Progenitor cell of endocrine pancreas (in vitro differentiated cells): ENCODE measurements around the gene TXNDC11. TPM values are rescaled to one million over a fixed set of nuclear protein-coding genes. Genes with fewer than 3 reads are reported as not detected.

ENCODE experiments used
- DNase-seq: peaks from one replicate; pipeline ENCODE4 v3.0.0; 2021; ENCODE audit warnings: low spot score; ENCODE audit not compliant: unreplicated experiment
- H3K27ac Mint-ChIP-seq: 2 replicates; pipeline ENCODE4 v1.8.0; 2021; ENCODE audit warnings: mild to moderate bottlenecking, moderate library complexity, mixed read lengths
- H3K27me3 Mint-ChIP-seq: 2 replicates; pipeline ENCODE4 v1.8.0; 2021; ENCODE audit warnings: mixed read lengths
- H3K36me3 Mint-ChIP-seq: 2 replicates; pipeline ENCODE4 v1.8.0; 2022; ENCODE audit warnings: mixed read lengths; ENCODE audit not compliant: insufficient read depth
- H3K4me1 Mint-ChIP-seq: 2 replicates; pipeline ENCODE4 v1.8.0; 2021; ENCODE audit warnings: low read depth, mixed read lengths
- H3K4me3 Mint-ChIP-seq: 2 replicates; pipeline ENCODE4 v1.8.0; 2021; ENCODE audit warnings: low read depth, mild to moderate bottlenecking, moderate library complexity, mixed read lengths
- H3K9me3 Mint-ChIP-seq: 2 replicates; pipeline ENCODE4 v1.8.0; 2021; ENCODE audit warnings: low read depth, mixed read lengths
- total RNA-seq: library from RNA; stranded (reverse); gene quantifications from 2 replicates; pipeline ENCODE4 v1.2.1, GENCODE V29; 2021
- TF ChIP-seq, protein P1 (sequence below): fragments of 200-600 bp; sonication (generic); IDR thresholded peaks from one replicate; pipeline ENCODE4 v1.5.0; 2021; ENCODE audit warnings: antibody characterized with exemption, mild to moderate bottlenecking; ENCODE audit not compliant: unreplicated experiment

TXNDC11 gene
- total RNA-seq, 1 donor from 2014 or later = 30.8 TPM

DNA sequence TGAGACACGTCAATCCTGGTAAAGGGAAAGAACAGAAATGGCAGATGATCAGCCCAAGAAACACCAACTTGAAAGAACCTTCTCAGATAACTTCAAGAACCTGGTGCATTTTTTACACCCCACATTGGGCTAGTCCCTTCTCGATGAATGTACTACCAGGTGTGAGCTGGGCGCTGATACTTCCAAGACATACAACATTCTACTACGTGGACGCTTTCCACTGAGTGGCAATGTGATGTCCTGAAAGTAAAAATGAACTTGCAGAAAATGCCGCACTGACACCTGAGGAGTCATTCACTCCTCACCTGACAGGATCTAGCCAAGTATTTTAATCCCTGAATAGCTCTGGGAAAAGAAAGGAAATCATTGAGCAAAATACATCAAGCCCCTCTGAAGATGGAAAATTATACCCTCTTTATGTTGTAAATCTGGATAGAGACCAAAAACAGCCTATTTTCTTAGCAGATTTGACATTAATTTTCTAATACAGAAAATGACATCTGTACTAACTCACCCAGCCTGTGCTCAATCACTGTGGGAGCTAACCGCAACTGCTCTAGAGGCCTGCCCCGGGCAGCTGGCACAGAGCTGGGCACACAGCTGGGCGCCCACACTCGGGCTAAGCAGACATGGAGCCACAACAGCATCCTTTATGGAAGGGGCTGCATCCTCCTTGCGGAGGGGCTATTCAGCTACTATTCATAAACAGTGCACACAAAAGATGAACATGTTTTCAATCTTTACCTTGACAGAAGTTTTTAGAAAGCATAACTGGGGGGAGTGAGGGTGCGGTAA lies 58.2 kb downstream of the TXNDC11 start:
- no peak for DNase-seq
- H3K4me3 Mint-ChIP-seq = no peak overlapping the region
- no peaks in the 10 kb centered on the region for H3K9me3 Mint-ChIP-seq
- H3K36me3 Mint-ChIP-seq = peaks cover 26% of the 10 kb centered on the region
- no peaks in the 10 kb centered on the region for H3K4me1 Mint-ChIP-seq
- no peaks in the 10 kb centered on the region for H3K27me3 Mint-ChIP-seq
- H3K27ac Mint-ChIP-seq = no peak overlapping the region
- TF ChIP-seq, protein P1, sequence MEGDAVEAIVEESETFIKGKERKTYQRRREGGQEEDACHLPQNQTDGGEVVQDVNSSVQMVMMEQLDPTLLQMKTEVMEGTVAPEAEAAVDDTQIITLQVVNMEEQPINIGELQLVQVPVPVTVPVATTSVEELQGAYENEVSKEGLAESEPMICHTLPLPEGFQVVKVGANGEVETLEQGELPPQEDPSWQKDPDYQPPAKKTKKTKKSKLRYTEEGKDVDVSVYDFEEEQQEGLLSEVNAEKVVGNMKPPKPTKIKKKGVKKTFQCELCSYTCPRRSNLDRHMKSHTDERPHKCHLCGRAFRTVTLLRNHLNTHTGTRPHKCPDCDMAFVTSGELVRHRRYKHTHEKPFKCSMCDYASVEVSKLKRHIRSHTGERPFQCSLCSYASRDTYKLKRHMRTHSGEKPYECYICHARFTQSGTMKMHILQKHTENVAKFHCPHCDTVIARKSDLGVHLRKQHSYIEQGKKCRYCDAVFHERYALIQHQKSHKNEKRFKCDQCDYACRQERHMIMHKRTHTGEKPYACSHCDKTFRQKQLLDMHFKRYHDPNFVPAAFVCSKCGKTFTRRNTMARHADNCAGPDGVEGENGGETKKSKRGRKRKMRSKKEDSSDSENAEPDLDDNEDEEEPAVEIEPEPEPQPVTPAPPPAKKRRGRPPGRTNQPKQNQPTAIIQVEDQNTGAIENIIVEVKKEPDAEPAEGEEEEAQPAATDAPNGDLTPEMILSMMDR = no peak

DNA sequence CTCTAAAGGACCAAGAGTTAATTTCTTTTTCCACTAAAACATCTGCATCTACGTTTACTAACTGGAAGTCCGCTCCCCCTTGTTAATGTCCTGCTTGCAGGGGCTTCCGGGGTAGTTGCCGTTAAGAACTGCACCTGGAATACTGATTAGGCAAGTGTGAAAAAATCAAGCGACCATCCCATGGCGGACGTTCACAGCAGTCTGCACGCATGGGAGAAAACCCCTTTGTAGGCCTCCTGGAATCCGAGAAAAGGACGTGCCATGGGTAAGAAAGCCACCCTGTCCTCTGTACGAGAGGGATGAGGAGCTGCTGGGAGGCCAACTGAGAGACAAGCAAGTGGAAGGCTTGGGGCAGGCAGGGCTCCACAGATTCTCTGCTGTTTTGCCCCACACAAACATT lies 59.5 kb downstream of the TXNDC11 start:
- H3K27me3 Mint-ChIP-seq = no peaks in the 10 kb centered on the region
- H3K9me3 Mint-ChIP-seq = no peaks in the 10 kb centered on the region
- H3K27ac Mint-ChIP-seq = no peak overlapping the region
- no peaks in the 10 kb centered on the region for H3K4me1 Mint-ChIP-seq
- TF ChIP-seq, protein P1 = no peak
- H3K4me3 Mint-ChIP-seq = no peak overlapping the region
- DNase-seq = no peak
- H3K36me3 Mint-ChIP-seq = peaks cover 29% of the 10 kb centered on the region

DNA sequence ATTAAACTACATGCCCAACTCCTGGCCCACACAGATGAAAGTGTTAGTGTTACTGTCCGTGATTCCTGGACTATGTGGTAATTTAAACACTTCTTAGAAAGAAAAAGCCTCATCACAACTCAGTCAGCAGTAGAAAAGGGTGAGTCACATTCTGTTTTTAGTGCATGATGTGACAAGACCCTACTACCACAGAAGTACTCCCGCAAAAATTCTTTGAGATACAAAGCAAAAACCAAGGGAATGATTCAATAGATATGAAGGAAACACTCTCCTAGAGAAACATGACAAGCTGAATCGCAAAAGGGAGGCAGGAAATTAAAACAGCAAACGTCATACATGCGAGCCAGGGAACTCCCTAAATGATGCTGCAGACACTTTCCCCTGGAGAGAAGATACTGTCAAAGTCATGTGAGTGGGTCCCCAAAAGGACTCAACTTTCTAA lies 60.0 kb downstream of the TXNDC11 start:
- Mint-ChIP-seq H3K27ac (peak overlapping the region; percentile 46), H3K4me3 (no peak overlapping the region), H3K27me3 (no peaks in the 10 kb centered on the region), H3K36me3 (peaks cover 28% of the 10 kb centered on the region), H3K9me3 (no peaks in the 10 kb centered on the region), H3K4me1 (no peaks in the 10 kb centered on the region)
- TF ChIP-seq, protein P1 = no peak
- DNase-seq = no peak

DNA sequence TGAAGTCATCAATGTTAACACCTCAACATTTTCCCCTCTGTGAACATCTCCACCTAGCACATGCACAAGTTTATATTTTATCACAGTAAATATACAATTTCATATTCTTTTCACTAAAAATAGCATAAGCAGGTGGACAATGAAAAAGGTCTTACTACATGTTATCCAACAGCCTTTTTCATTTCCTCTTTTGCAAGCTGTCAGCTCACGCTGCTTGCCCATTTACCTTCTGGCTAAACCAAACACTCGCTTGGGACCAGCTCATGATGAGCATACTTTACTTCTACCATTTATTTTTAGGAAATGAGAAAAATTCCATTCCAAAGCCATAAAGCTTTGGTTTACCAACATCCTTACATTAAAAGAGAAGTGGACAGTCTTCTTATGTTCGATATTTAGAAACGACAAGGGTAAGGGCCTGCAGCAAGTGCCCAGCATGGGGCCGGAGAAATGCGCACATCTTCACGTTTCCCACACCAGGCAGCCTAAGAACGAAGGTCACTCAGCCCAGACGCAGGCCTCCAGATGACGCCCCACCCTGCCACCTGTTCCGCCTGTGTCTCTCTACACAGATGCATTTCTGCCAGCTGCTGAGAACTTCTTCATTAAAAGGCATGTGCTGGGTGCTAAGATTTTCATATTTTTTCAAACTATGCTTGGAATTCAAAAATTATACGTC lies 60.5 kb downstream of the TXNDC11 start:
- no peaks in the 10 kb centered on the region for H3K27me3 Mint-ChIP-seq
- H3K4me1 Mint-ChIP-seq = no peaks in the 10 kb centered on the region
- no peak for DNase-seq
- no peaks in the 10 kb centered on the region for H3K9me3 Mint-ChIP-seq
- H3K27ac Mint-ChIP-seq = peak overlapping the region; percentile 31
- TF ChIP-seq, protein P1 = no peak
- H3K4me3 Mint-ChIP-seq = no peak overlapping the region
- H3K36me3 Mint-ChIP-seq = peaks cover 26% of the 10 kb centered on the region

GRCh38 chr16:11681556-11681955 lies 61.1 kb downstream of the TXNDC11 start:
- TF ChIP-seq, protein P1 = no peak
- peak overlapping the region; percentile 11 for H3K27ac Mint-ChIP-seq
- no peak overlapping the region for H3K4me3 Mint-ChIP-seq
- peaks cover 27% of the 10 kb centered on the region for H3K36me3 Mint-ChIP-seq
- no peak for DNase-seq
- H3K4me1 Mint-ChIP-seq = no peaks in the 10 kb centered on the region
- no peaks in the 10 kb centered on the region for H3K27me3 Mint-ChIP-seq
- H3K9me3 Mint-ChIP-seq = no peaks in the 10 kb centered on the region
